HCT116 (cell line): Measurements from ENCODE around the gene CSRNP2. TPM values are rescaled to one million over a fixed set of nuclear protein-coding genes. Genes with fewer than 3 reads are reported as not detected.

ENCODE experiments used
- ATAC-seq: fragments of 200-7000 bp; cut with Tn5 transposase; 2 replicates; pipeline ENCODE4 v1.9.1; 2020; ENCODE audit warnings: mild to moderate bottlenecking, moderate library complexity
- Bru-seq: library from RNA; stranded (reverse); fragments of 400-500 nt; gene quantifications from one replicate; lab custom pipeline; 2021; lab: Mats Ljungman, UMichigan
- BruChase-seq, 2 experiments: library from RNA; stranded (reverse); fragments of 400-500 nt; gene quantifications; one replicate each; lab custom pipeline; 2021; lab: Mats Ljungman, UMichigan
- BruUV-seq: library from RNA; stranded (reverse); fragments of 400-500 nt; replicated peaks from 2 replicates; lab custom pipeline; 2021; lab: Mats Ljungman, UMichigan
- CTCF ChIA-PET: fragments of 300-600 bp; sonication (Branson Sonifier 250); formaldehyde crosslinking; loops from one replicate; lab custom pipeline; 2021; ENCODE audit warnings: antibody characterized with exemption; lab: Charles Lee
- POLR2A ChIA-PET: fragments of 300-600, 350-600 bp; sonication (Branson Sonifier 250); formaldehyde crosslinking; loops from one replicate; lab custom pipeline; 2021; ENCODE audit warnings: antibody characterized with exemption; lab: Charles Lee
- RAD21 ChIA-PET, 2 experiments: fragments of 300-600 bp; sonication (Branson Sonifier 250); formaldehyde crosslinking; loops; one replicate each; lab custom pipeline; 2023; ENCODE audit warnings: low total read pairs in 2 of 2; ENCODE audit not compliant: uncharacterized antibody in 2 of 2, unreplicated experiment in 2 of 2, low non-redundant PET in 1 of 2; lab: Charles Lee
- DNase-seq: peaks from one replicate; pipeline ENCODE4 v3.0.0-alpha.2; 2010; ENCODE audit warnings: low read depth, low spot score
- H2AFZ ChIP-seq: fragments of 200-600 bp; shearing (Covaris generic), sonication (generic); 2 replicates; pipeline ENCODE4 v1.6.1; 2017; ENCODE audit warnings: low read depth, mixed run types, mixed read lengths, antibody characterized with exemption, low read length; ENCODE audit not compliant: poor library complexity, severe bottlenecking
- H3K27ac ChIP-seq: 2 replicates; pipeline ENCODE4 v1.5.1; 2012; ENCODE audit warnings: low read depth, low read length
- H3K27me3 ChIP-seq: fragments of 200-600 bp; sonication (generic); 2 replicates; pipeline ENCODE4 v1.6.1; 2016; ENCODE audit warnings: mixed run types, low read length, mixed read lengths; ENCODE audit not compliant: insufficient read depth
- H3K36me3 ChIP-seq, 2 experiments: fragments of 200-500 bp in 1 of 2; fragments of 200-600 bp in 1 of 2; sonication (Bioruptor generic) in 1 of 2; sonication (generic) in 1 of 2; 2 replicates each; pipeline versions ENCODE4 v1.5.1 to v1.6.1; 2014 to 2016; ENCODE audit warnings: low read length in 2 of 2, inconsistent platforms in 1 of 2, mixed read lengths in 1 of 2, mixed run types in 1 of 2; ENCODE audit not compliant: insufficient read depth in 2 of 2, control insufficient read depth in 1 of 2
- H3K4me1 ChIP-seq, 2 experiments: fragments of 200-600 bp in 1 of 2; sonication (generic) in 1 of 2; 2 replicates each; pipeline versions ENCODE4 v1.5.1 to v1.6.1; 2012 to 2017; ENCODE audit warnings: low read length in 2 of 2, inconsistent platforms in 1 of 2, mild to moderate bottlenecking in 1 of 2, mixed read lengths in 1 of 2, mixed run types in 1 of 2, moderate library complexity in 1 of 2; ENCODE audit not compliant: insufficient read depth in 2 of 2, control insufficient read depth in 1 of 2
- H3K4me2 ChIP-seq: fragments of 200-600 bp; sonication (generic); 2 replicates; pipeline ENCODE4 v1.6.1; 2017; ENCODE audit warnings: mixed run types, low read length, mixed read lengths
- H3K4me3 ChIP-seq, 2 experiments: fragments of 200-600 bp in 1 of 2; sonication (generic) in 1 of 2; replicated peaks in 1 of 2; 2 replicates each; pipeline ENCODE4 v1.5.1; 2011 to 2016; ENCODE audit warnings: low read length in 2 of 2, control low read depth in 1 of 2, low read depth in 1 of 2, mild to moderate bottlenecking in 1 of 2, mixed read lengths in 1 of 2, mixed run types in 1 of 2
- H3K79me2 ChIP-seq: fragments of 200-600 bp; sonication (generic); 2 replicates; pipeline ENCODE4 v1.6.1; 2017; ENCODE audit warnings: mild to moderate bottlenecking, mixed run types, low read length, moderate library complexity, mixed read lengths; ENCODE audit not compliant: insufficient read depth
- H3K9ac ChIP-seq: fragments of 200-600 bp; sonication (generic); 2 replicates; pipeline ENCODE4 v1.6.1; 2016; ENCODE audit warnings: low read length, mixed read lengths
- H3K9me2 ChIP-seq: fragments of 200-600 bp; sonication (generic), shearing (Covaris generic); 2 replicates; pipeline ENCODE4 v1.6.1; 2017; ENCODE audit warnings: mixed run types, mild to moderate bottlenecking, moderate library complexity; ENCODE audit not compliant: insufficient read depth
- H3K9me3 ChIP-seq, 2 experiments: fragments of 200-500 bp in 1 of 2; fragments of 200-600 bp in 1 of 2; sonication (Bioruptor generic) in 1 of 2; sonication (generic) in 1 of 2; 2 replicates each; pipeline ENCODE4 v1.6.1; 2014 to 2017; ENCODE audit warnings: low read length in 2 of 2, mixed read lengths in 2 of 2, inconsistent platforms in 1 of 2, low read depth in 1 of 2, mild to moderate bottlenecking in 1 of 2, mixed run types in 1 of 2, moderate library complexity in 1 of 2; ENCODE audit not compliant: control insufficient read depth in 1 of 2, insufficient read depth in 1 of 2
- H4K20me1 ChIP-seq: fragments of 200-600 bp; sonication (generic), shearing (Covaris generic); 2 replicates; pipeline ENCODE4 v1.6.1; 2017; ENCODE audit warnings: mixed run types, mild to moderate bottlenecking, moderate library complexity; ENCODE audit not compliant: insufficient read depth
- CBX3 ChIP-seq: IDR thresholded peaks from 2 replicates; pipeline ENCODE4 v1.6.1; 2012; ENCODE audit warnings: low read depth
- CEBPB ChIP-seq: IDR thresholded peaks from 2 replicates; pipeline ENCODE4 v1.6.1; 2012; ENCODE audit warnings: low read depth
- ELF1 ChIP-seq: IDR thresholded peaks from 2 replicates; pipeline ENCODE4 v1.6.1; 2012; ENCODE audit warnings: low read depth, borderline replicate concordance
- EZH2 ChIP-seq: fragments of 200-600 bp; sonication (generic); IDR thresholded peaks from 2 replicates; pipeline ENCODE4 v1.6.1; 2017; ENCODE audit warnings: antibody characterized with exemption, mixed run types
- EZH2phosphoT487 ChIP-seq: fragments of 200-600 bp; IDR thresholded peaks from 2 replicates; pipeline ENCODE4 v1.6.1; 2018; ENCODE audit warnings: antibody characterized with exemption, borderline replicate concordance
- FOSL1 ChIP-seq: IDR thresholded peaks from 2 replicates; pipeline ENCODE4 v1.6.1; 2012; ENCODE audit warnings: low read depth
- POLR2A ChIP-seq: IDR thresholded peaks from 2 replicates; pipeline ENCODE4 v1.7.0; 2011; ENCODE audit warnings: borderline replicate concordance; ENCODE audit not compliant: insufficient read depth, insufficient read length; ENCODE audit errors: extremely low read depth
- RAD21 ChIP-seq: IDR thresholded peaks from 2 replicates; pipeline ENCODE4 v1.6.1; 2012; ENCODE audit warnings: low read depth, mild to moderate bottlenecking
- SP1 ChIP-seq: IDR thresholded peaks from 2 replicates; pipeline ENCODE4 v1.6.1; 2012; ENCODE audit warnings: low read depth
- SRF ChIP-seq: IDR thresholded peaks from 2 replicates; pipeline ENCODE4 v1.6.1; 2012; ENCODE audit warnings: low read depth
- TCF7L2 ChIP-seq: IDR thresholded peaks from 2 replicates; pipeline ENCODE4 v1.7.0; 2011; ENCODE audit warnings: borderline replicate concordance, inconsistent platforms; ENCODE audit not compliant: insufficient read depth, insufficient read length; ENCODE audit errors: extremely low read depth
- YY1 ChIP-seq: IDR thresholded peaks from 2 replicates; pipeline ENCODE4 v1.6.1; 2011; ENCODE audit warnings: low read length, low read depth, moderate library complexity, mild to moderate bottlenecking; ENCODE audit not compliant: insufficient replicate concordance; ENCODE audit errors: extremely low read depth
- ZNF274 ChIP-seq: fragments of 200-500 bp; sonication (Bioruptor generic); IDR thresholded peaks from 2 replicates; pipeline ENCODE4 v1.6.1; 2014; ENCODE audit warnings: mild to moderate bottlenecking, low read depth, low read length, inconsistent platforms
- intact Hi-C: fragments of 100-400 bp; cut with micrococcal nuclease; formaldehyde crosslinking; loops from 2 replicates; pipeline ENCODE4 v1.10.0; 2022
- long read RNA-seq: library from polyadenylated mRNA; unstranded; transcript quantifications from one replicate; pipeline ENCODE4 v2.0.0, GENCODE V29; 2021; ENCODE audit not compliant: unreplicated experiment
- polyA plus RNA-seq: library from polyadenylated mRNA; unstranded; fragments of >200 nt; gene quantifications from 2 replicates; pipeline ENCODE4 v1.2.1, GENCODE V29; 2012; ENCODE audit warnings: missing spikeins
- total RNA-seq: library from RNA; stranded (reverse); gene quantifications from one replicate; pipeline ENCODE4 v1.2.1, GENCODE V29; 2021; ENCODE audit not compliant: unreplicated experiment
- TF ChIP-seq, protein P1 (sequence below): IDR thresholded peaks from 2 replicates; pipeline ENCODE4 v1.6.1; 2011; ENCODE audit warnings: mild to moderate bottlenecking, low read length, moderate library complexity; ENCODE audit not compliant: insufficient replicate concordance; ENCODE audit errors: extremely low read depth
- TF ChIP-seq, protein P2 (sequence below): IDR thresholded peaks from 2 replicates; pipeline ENCODE4 v1.6.1; 2012; ENCODE audit warnings: low read depth
- TF ChIP-seq, protein P3 (sequence below): IDR thresholded peaks from 2 replicates; pipeline ENCODE4 v1.6.1; 2012

CSRNP2 gene, protein sequence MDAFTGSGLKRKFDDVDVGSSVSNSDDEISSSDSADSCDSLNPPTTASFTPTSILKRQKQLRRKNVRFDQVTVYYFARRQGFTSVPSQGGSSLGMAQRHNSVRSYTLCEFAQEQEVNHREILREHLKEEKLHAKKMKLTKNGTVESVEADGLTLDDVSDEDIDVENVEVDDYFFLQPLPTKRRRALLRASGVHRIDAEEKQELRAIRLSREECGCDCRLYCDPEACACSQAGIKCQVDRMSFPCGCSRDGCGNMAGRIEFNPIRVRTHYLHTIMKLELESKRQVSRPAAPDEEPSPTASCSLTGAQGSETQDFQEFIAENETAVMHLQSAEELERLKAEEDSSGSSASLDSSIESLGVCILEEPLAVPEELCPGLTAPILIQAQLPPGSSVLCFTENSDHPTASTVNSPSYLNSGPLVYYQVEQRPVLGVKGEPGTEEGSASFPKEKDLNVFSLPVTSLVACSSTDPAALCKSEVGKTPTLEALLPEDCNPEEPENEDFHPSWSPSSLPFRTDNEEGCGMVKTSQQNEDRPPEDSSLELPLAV
- total RNA-seq (19.0 TPM), Bru-seq, nascent RNA (percentile 74 among the genes with signal in this experiment), BruChase-seq, experiment 1, labeled RNA remaining after a 6-hour chase (percentile 79 among the genes with signal in this experiment), BruChase-seq, experiment 2, labeled RNA remaining after a 2-hour chase (percentile 91 among the genes with signal in this experiment)
- polyA plus RNA-seq: 9.2 and 12.6 TPM in 2 replicates
- long read RNA-seq, full-length matches to known transcripts: 6 of 17 reads
- long read RNA-seq, partial matches to known transcripts: 0 of 17 reads
- long read RNA-seq, other reads (novel, unspliced or antisense): 11 of 17 reads

DNA sequence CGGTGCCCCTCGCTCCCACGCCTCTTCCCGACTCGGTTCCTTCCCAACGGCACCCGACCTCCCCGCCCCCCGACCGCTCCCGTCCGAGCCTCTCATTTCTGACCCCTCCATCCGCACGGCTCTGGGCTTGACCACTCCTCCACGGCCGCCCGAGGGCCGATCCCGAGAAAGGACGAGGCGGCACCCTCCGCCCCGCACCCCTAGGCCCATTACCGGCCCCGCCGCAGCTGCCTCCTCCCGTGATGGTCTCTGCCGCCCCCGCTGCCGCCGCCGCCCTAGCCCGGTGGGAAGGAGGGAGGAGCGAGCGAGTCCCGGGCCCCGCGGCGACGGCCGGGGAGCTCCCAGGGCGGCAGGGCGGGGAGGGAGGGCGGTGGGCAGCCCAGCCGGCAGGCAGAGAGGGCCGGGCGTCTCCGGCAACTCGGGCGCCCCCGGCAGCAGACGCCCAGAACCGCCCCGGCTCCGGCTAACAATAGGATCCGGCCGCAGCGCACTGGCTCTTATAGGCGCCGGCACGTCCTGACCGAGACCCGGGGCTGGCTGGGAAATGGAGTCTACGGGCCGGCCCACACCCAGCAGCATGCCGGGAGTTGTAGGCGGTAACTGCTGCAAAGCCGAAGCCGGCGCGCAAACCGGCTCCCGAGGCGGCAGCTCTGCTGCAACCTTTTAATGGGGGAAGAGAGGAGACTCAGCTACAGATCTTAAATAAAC is at the start of gene CSRNP2:
Gene CSRNP2, minus strand, starts transcription at position 471 of the 708 bp plus-strand sequence. CDS start 7,035 bp downstream, outside the sequence.
- no TSS peak for BruUV-seq
- peak within 1 kb of the TSS; percentile 63 for H3K27ac ChIP-seq
- H3K9ac ChIP-seq: peak within 1 kb of the TSS; percentile 92
- peak within 1 kb of the TSS; percentile 88 for H3K4me2 ChIP-seq
- peak within 1 kb of the TSS; percentile 82 for H2AFZ ChIP-seq
- no peaks in the 10 kb centered on the region for H4K20me1 ChIP-seq
- RAD21 ChIA-PET: no interaction called here
- intact Hi-C loops: loop anchor here (10.0 kb wide), 1 partner anchor 132 kb away; the partner anchor contains the start of gene POU6F1
- H3K79me2 ChIP-seq: peaks cover 13% of the 10 kb centered on the region; the same call in 1 of the 2 replicates
- CTCF ChIA-PET: interaction anchor here (1.2 kb wide), 1 partner anchor 155 kb away, joined by 3 read pairs; the partner anchor contains the start of gene DAZAP2
- ATAC-seq: peak; percentile 100
- DNase-seq: peak; percentile 83
- H3K27me3 ChIP-seq: no peaks in the 10 kb centered on the region
- POLR2A ChIA-PET: interaction anchor here (0.6 to 1.9 kb wide), 14 partner anchors 9 to 998 kb away, joined by 3 to 10 read pairs (median 3); partner anchors contain the start of genes DAZAP2 and POU6F1
- no peaks in the 10 kb centered on the region for H3K9me3 ChIP-seq
- no peaks in the 10 kb centered on the region for H3K36me3 ChIP-seq
- peak within 1 kb of the TSS; percentile 85 to 96 for H3K4me3 ChIP-seq
- no peaks in the 10 kb centered on the region for H3K9me2 ChIP-seq
- peaks cover 5 to 13% of the 10 kb centered on the region in 2 experiments; a peak in 3 of 4 replicates for H3K4me1 ChIP-seq
- peak; percentile 74 for TF ChIP-seq YY1
- TF ChIP-seq, protein P1, sequence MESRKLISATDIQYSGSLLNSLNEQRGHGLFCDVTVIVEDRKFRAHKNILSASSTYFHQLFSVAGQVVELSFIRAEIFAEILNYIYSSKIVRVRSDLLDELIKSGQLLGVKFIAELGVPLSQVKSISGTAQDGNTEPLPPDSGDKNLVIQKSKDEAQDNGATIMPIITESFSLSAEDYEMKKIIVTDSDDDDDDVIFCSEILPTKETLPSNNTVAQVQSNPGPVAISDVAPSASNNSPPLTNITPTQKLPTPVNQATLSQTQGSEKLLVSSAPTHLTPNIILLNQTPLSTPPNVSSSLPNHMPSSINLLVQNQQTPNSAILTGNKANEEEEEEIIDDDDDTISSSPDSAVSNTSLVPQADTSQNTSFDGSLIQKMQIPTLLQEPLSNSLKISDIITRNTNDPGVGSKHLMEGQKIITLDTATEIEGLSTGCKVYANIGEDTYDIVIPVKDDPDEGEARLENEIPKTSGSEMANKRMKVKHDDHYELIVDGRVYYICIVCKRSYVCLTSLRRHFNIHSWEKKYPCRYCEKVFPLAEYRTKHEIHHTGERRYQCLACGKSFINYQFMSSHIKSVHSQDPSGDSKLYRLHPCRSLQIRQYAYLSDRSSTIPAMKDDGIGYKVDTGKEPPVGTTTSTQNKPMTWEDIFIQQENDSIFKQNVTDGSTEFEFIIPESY: peak; percentile 29
- TF ChIP-seq, protein P2, sequence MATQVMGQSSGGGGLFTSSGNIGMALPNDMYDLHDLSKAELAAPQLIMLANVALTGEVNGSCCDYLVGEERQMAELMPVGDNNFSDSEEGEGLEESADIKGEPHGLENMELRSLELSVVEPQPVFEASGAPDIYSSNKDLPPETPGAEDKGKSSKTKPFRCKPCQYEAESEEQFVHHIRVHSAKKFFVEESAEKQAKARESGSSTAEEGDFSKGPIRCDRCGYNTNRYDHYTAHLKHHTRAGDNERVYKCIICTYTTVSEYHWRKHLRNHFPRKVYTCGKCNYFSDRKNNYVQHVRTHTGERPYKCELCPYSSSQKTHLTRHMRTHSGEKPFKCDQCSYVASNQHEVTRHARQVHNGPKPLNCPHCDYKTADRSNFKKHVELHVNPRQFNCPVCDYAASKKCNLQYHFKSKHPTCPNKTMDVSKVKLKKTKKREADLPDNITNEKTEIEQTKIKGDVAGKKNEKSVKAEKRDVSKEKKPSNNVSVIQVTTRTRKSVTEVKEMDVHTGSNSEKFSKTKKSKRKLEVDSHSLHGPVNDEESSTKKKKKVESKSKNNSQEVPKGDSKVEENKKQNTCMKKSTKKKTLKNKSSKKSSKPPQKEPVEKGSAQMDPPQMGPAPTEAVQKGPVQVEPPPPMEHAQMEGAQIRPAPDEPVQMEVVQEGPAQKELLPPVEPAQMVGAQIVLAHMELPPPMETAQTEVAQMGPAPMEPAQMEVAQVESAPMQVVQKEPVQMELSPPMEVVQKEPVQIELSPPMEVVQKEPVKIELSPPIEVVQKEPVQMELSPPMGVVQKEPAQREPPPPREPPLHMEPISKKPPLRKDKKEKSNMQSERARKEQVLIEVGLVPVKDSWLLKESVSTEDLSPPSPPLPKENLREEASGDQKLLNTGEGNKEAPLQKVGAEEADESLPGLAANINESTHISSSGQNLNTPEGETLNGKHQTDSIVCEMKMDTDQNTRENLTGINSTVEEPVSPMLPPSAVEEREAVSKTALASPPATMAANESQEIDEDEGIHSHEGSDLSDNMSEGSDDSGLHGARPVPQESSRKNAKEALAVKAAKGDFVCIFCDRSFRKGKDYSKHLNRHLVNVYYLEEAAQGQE: no peak
- TF ChIP-seq, protein P3, sequence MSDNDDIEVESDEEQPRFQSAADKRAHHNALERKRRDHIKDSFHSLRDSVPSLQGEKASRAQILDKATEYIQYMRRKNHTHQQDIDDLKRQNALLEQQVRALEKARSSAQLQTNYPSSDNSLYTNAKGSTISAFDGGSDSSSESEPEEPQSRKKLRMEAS: peak; percentile 62; the same call in 1 of the 2 replicates
- peak; percentile 36 for TF ChIP-seq TCF7L2
- TF ChIP-seq EZH2phosphoT487: no peak
- no peak for TF ChIP-seq SRF
- TF ChIP-seq ELF1: no peak; the same call in 1 of the 2 replicates
- peak; percentile 99 for TF ChIP-seq POLR2A
- TF ChIP-seq ZNF274: no peak
- TF ChIP-seq EZH2: no peak
- no peak for TF ChIP-seq FOSL1
- TF ChIP-seq CEBPB: no peak
- TF ChIP-seq CBX3: no peak
- peak; percentile 19; the same call in 1 of the 2 replicates for TF ChIP-seq RAD21
- TF ChIP-seq SP1: peak; percentile 47; the same call in 1 of the 2 replicates
